ENCODE results near the gene GPRC5C. TPM values are rescaled to one million over a fixed set of nuclear protein-coding genes. Genes with fewer than 3 reads are reported as not detected.

The GPRC5C gene
- total RNA-seq, 1 donor from 2014 or later, result 56.4 TPM

DNA sequence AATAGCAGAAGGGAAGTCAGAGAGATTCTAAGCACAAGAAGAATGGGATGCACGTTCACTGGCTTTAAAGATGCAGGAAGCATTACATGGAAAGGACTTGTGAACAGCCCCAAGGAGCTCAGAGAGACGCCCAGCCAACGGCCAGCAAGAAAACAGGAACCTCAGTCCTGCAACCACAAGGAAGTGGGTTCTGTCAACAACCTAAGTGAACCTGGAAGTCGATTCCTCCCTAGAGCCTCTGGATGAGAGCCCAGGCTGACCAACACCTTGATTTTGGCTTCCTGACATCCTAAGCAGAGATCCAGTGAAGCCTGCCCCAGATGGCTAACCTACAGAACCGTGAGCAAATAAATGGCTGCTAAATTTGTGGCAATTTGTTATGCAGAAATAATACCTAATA, 40.1 kb upstream of the GPRC5C start:
- H3K4me1 Mint-ChIP-seq (ENCODE audit: unreplicated experiment), result peaks cover 14% of the 10 kb centered on the region
- no peak overlapping the region for H3K4me3 Mint-ChIP-seq (ENCODE audit: unreplicated experiment)
- H3K27me3 Mint-ChIP-seq (ENCODE audit: unreplicated experiment), result peaks cover 10% of the 10 kb centered on the region
- H3K9me3 Mint-ChIP-seq (ENCODE audit: unreplicated experiment), result no peaks in the 10 kb centered on the region
- no peak overlapping the region for H3K27ac Mint-ChIP-seq (ENCODE audit: unreplicated experiment)
- no peak for DNase-seq (ENCODE audit: extremely low spot score, unreplicated experiment)
- H3K36me3 Mint-ChIP-seq (ENCODE audit: unreplicated experiment), result no peaks in the 10 kb centered on the region
- TF ChIP-seq, protein P1, sequence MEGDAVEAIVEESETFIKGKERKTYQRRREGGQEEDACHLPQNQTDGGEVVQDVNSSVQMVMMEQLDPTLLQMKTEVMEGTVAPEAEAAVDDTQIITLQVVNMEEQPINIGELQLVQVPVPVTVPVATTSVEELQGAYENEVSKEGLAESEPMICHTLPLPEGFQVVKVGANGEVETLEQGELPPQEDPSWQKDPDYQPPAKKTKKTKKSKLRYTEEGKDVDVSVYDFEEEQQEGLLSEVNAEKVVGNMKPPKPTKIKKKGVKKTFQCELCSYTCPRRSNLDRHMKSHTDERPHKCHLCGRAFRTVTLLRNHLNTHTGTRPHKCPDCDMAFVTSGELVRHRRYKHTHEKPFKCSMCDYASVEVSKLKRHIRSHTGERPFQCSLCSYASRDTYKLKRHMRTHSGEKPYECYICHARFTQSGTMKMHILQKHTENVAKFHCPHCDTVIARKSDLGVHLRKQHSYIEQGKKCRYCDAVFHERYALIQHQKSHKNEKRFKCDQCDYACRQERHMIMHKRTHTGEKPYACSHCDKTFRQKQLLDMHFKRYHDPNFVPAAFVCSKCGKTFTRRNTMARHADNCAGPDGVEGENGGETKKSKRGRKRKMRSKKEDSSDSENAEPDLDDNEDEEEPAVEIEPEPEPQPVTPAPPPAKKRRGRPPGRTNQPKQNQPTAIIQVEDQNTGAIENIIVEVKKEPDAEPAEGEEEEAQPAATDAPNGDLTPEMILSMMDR (IDR thresholded peaks at IDR 0.05), result no peak

DNA sequence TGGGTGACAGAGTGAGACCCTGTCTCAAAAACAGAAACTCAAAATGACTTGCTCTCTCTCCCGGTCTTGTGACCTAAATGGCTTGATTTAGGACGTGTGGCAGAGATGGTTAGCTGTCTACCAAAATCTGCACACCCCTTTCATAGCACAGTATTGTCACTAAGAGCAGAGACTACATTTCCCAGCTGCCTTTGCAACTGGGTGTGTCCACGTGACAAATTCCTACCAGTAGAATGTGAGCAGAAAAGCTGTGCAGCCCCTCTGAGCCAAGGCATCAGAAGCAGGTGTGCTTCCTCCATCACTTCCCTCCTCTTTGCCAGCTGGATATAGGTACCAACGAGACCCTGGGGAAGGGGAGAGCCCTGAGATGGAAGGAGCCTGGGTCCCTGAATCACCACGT, 39.0 kb upstream of the GPRC5C start:
- Mint-ChIP-seq H3K27ac (ENCODE audit: unreplicated experiment) (no peak overlapping the region), H3K27me3 (ENCODE audit: unreplicated experiment) (peaks cover 10% of the 10 kb centered on the region), H3K36me3 (ENCODE audit: unreplicated experiment) (no peaks in the 10 kb centered on the region), H3K4me1 (ENCODE audit: unreplicated experiment) (peaks cover 14% of the 10 kb centered on the region), H3K4me3 (ENCODE audit: unreplicated experiment) (no peak overlapping the region), H3K9me3 (ENCODE audit: unreplicated experiment) (no peaks in the 10 kb centered on the region)
- TF ChIP-seq, protein P1 (IDR thresholded peaks at IDR 0.05), result no peak
- DNase-seq (ENCODE audit: extremely low spot score, unreplicated experiment), result no peak

DNA sequence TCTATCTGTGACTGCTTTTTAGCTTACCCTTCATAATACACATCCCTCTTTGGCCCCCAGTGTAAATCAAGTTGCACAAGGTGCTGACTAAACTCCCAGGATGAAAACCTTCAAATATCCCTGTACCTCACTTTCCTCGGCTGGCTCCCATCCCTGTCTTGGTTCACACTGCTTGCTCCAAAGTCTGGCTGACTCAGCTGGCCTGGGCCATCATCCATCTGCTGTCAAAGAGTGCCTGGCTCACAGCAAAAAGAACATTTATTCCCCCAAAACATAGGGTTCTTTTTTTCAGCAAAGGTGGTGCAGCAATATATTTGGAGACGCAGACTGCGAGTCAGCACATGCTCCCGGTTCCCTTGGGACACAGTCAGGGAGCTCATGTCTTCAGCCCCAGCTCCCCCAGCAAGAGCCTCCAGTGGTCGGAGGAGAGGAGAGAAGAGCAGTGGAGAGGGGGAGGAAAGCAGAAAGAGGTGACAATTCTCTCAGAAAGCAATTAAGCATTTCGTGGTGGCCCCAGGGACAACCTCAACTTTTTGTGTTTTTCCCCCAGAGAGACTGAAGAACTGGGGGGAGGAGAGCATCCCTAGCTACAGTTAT, 38.4 kb upstream of the GPRC5C start:
- no peak overlapping the region for H3K4me3 Mint-ChIP-seq (ENCODE audit: unreplicated experiment)
- peaks cover 10% of the 10 kb centered on the region for H3K27me3 Mint-ChIP-seq (ENCODE audit: unreplicated experiment)
- H3K9me3 Mint-ChIP-seq (ENCODE audit: unreplicated experiment), result no peaks in the 10 kb centered on the region
- peaks cover 14% of the 10 kb centered on the region for H3K4me1 Mint-ChIP-seq (ENCODE audit: unreplicated experiment)
- no peak for DNase-seq (ENCODE audit: extremely low spot score, unreplicated experiment)
- H3K27ac Mint-ChIP-seq (ENCODE audit: unreplicated experiment), result no peak overlapping the region
- TF ChIP-seq, protein P1 (IDR thresholded peaks at IDR 0.05), result no peak
- no peaks in the 10 kb centered on the region for H3K36me3 Mint-ChIP-seq (ENCODE audit: unreplicated experiment)

DNA sequence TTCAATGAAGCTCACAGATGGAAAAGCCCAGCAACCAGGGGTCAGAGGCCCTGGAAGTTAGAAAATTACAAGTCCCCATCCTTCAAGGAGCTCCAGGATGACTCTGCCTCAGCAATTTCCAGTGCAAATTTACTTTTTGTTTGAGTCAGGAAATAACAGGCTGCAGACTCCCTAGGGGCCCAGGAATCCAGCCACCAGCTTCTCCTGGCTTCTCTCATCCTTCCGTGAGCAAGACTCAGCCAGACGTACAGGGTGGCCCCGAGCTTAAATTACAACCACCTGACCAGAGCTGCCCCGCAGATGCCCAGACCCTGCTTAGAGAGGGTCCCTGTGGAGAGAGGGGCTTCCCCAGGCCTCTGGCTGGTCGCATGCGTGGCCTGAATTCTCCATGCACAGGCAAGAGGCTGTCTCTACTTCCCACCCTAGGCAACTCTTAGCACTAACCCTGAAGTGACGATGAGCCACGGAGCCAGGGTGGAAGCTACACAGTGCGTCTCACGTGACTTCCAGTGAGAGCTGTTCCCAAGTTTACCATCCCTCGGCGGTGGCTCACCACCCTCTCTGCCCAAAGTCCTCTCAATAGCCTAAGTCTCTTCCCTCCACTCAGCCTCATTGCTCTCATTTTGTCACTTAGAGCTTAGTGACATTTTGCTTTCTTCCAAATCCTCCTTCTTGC, 37.5 kb upstream of the GPRC5C start:
- TF ChIP-seq, protein P1 (IDR thresholded peaks at IDR 0.05), result no peak
- DNase-seq (ENCODE audit: extremely low spot score, unreplicated experiment), result no peak
- Mint-ChIP-seq H3K27ac (ENCODE audit: unreplicated experiment) (no peak overlapping the region), H3K4me3 (ENCODE audit: unreplicated experiment) (no peak overlapping the region), H3K9me3 (ENCODE audit: unreplicated experiment) (no peaks in the 10 kb centered on the region), H3K4me1 (ENCODE audit: unreplicated experiment) (peaks cover 14% of the 10 kb centered on the region), H3K27me3 (ENCODE audit: unreplicated experiment) (peaks cover 10% of the 10 kb centered on the region), H3K36me3 (ENCODE audit: unreplicated experiment) (no peaks in the 10 kb centered on the region)

DNA sequence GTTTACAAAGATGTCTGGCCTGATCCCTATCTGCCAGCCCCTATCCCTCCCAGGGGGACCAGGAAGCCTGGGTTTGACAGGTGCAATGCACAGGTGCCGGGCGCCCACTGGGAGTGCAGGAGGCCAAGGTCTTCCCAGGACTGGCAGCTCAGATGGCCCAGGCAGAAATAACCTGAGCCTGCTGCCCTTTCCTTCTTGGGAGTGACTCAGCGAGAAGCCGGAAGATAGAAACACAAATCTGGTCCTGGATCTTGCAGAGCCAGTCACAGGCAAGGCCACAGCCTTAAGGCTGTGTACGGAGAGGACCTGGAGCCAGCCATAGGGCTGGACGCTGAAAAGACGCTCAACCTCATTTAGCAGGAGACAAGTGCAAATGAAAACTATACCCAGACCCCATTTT, 36.9 kb upstream of the GPRC5C start:
- Mint-ChIP-seq H3K27me3 (ENCODE audit: unreplicated experiment) (peaks cover 10% of the 10 kb centered on the region), H3K4me3 (ENCODE audit: unreplicated experiment) (no peak overlapping the region), H3K9me3 (ENCODE audit: unreplicated experiment) (no peaks in the 10 kb centered on the region), H3K36me3 (ENCODE audit: unreplicated experiment) (no peaks in the 10 kb centered on the region), H3K27ac (ENCODE audit: unreplicated experiment) (no peak overlapping the region), H3K4me1 (ENCODE audit: unreplicated experiment) (peaks cover 14% of the 10 kb centered on the region)
- TF ChIP-seq, protein P1 (IDR thresholded peaks at IDR 0.05), result no peak
- DNase-seq (ENCODE audit: extremely low spot score, unreplicated experiment), result no peak
